Mesangial cell (primary cell): ENCODE data around the gene GK. TPM values are rescaled to one million over a fixed set of nuclear protein-coding genes. Genes with fewer than 3 reads are reported as not detected.

ENCODE experiments used
- total RNA-seq: library from RNA; depleted of rRNA; stranded (reverse); fragments of >200 nt; gene quantifications from 2 replicates; pipeline ENCODE4 v1.2.3, GENCODE V29; 2015

Gene GK
- total RNA-seq, result 2.2 and 2.8 TPM in 2 replicates

GRCh38 chrX:30653415-30654131 lies at the start of gene GK:
Gene GK (plus strand): TSS chrX:30653423. CDS start chrX:30653538, 115 bp downstream.

Other genes starting within 250 kb of the GK start
- not detected in 2 replicates for gene TASL, start 75.7 kb upstream of the GK start, total RNA-seq
- gene TAB3, start 235.8 kb downstream of the GK start, total RNA-seq, result 6.7 and 7.8 TPM in 2 replicates